Vagina (tissue), 2 donors: ENCODE results near the gene P2RX6. TPM values are rescaled to one million over a fixed set of nuclear protein-coding genes. Genes with fewer than 3 reads are reported as not detected.
A peak's percentile ranks its signal among the peaks of the same experiment; 100 is the strongest.

ENCODE experiments used
- DNase-seq, 2 donors: peaks; one replicate each; pipeline ENCODE4 v3.0.0-alpha.2; 2017; ENCODE audit errors: extremely low spot score in 2 of 2
- H3K27ac ChIP-seq: fragments of 200-600 bp; sonication (generic); one replicate; pipeline ENCODE4 v1.5.1; 2019
- H3K27me3 ChIP-seq: fragments of 200-600 bp; sonication (generic); one replicate; pipeline ENCODE4 v1.5.1; 2019
- H3K36me3 ChIP-seq, 2 donors: fragments of 200-600 bp; sonication (generic); one replicate each; pipeline ENCODE4 v1.5.1; 2017 to 2019
- H3K4me1 ChIP-seq: fragments of 200-600 bp; sonication (generic); one replicate; pipeline ENCODE4 v1.5.1; 2019
- H3K4me3 ChIP-seq, 2 donors: fragments of 200-600 bp; sonication (generic); 1 replicate in 1 of 2; 2 replicates in 1 of 2; pipeline ENCODE4 v1.5.1; 2016 to 2019
- H3K9me3 ChIP-seq: fragments of 200-600 bp; sonication (generic); one replicate; pipeline ENCODE4 v1.5.1; 2019
- CTCF ChIP-seq, 3 experiments: fragments of 450-650 bp in 2 of 3; fragments of 200-600 bp in 1 of 3; sonication (generic) in 1 of 3; IDR thresholded peaks; one replicate each; pipeline ENCODE4 v1.5.1; 2017 to 2019; ENCODE audit warnings: antibody characterized with exemption in 3 of 3, mild to moderate bottlenecking in 2 of 3, moderate library complexity in 2 of 3
- POLR2A ChIP-seq, 2 donors: fragments of 450-650 bp; IDR thresholded peaks; one replicate each; pipeline ENCODE4 v1.6.1; 2017; ENCODE audit warnings: antibody characterized with exemption in 2 of 2, mild to moderate bottlenecking in 2 of 2, moderate library complexity in 2 of 2
- POLR2AphosphoS5 ChIP-seq, 2 donors: sonication (generic); formaldehyde crosslinking; IDR thresholded peaks; one replicate each; pipeline ENCODE4 v1.9.0; 2017; ENCODE audit warnings: antibody characterized with exemption in 2 of 2, mild to moderate bottlenecking in 2 of 2, low read depth in 1 of 2; ENCODE audit not compliant: insufficient read depth in 1 of 2
- intact Hi-C: fragments of 100-400 bp; cut with DNase I; formaldehyde crosslinking; loops from one replicate; pipeline ENCODE4 v1.15.1; 2023
- total RNA-seq: library from RNA; depleted of rRNA; stranded (reverse); fragments of >200 nt; gene quantifications from one replicate; pipeline ENCODE4 v1.2.3, GENCODE V29; 2016

P2RX6 gene
- total RNA-seq: 1.7 TPM

GRCh38 chr22:21014726-21015465 lies at the start of gene P2RX6:
TSS of gene P2RX6 (plus strand) at chr22:21015165. CDS start at chr22:21015175, 10 bp downstream.
- peaks cover 29% of the 10 kb centered on the region for H3K4me1 ChIP-seq
- DNase-seq: no peak
- peak within 1 kb of the TSS; percentile 55 for H3K27ac ChIP-seq
- no peak for TF ChIP-seq POLR2AphosphoS5 (IDR thresholded peaks at IDR 0.05; ENCODE audit: insufficient read depth in 1 of 2, low read depth in 1 of 2)
- no peak for TF ChIP-seq POLR2A (IDR thresholded peaks at IDR 0.05)
- no peak for TF ChIP-seq CTCF (IDR thresholded peaks at IDR 0.05)
- H3K27me3 ChIP-seq: no peaks in the 10 kb centered on the region
- peak within 1 kb of the TSS; percentile 41 to 48 for H3K4me3 ChIP-seq
- intact Hi-C loops: no loop called here
- H3K9me3 ChIP-seq: no peaks in the 10 kb centered on the region
- no peaks in the 10 kb centered on the region for H3K36me3 ChIP-seq

GRCh38 chr22:20965888-20966855 lies 48.8 kb upstream of the P2RX6 start:
- DNase-seq: no peak
- intact Hi-C loops: no loop called here
- peaks cover 5% of the 10 kb centered on the region for H3K4me1 ChIP-seq
- H3K9me3 ChIP-seq: no peaks in the 10 kb centered on the region
- no peaks in the 10 kb centered on the region for H3K27me3 ChIP-seq
- H3K36me3 ChIP-seq: no peaks in the 10 kb centered on the region
- H3K27ac ChIP-seq: no peak overlapping the region
- no peak for TF ChIP-seq CTCF (IDR thresholded peaks at IDR 0.05)
- TF ChIP-seq POLR2A (IDR thresholded peaks at IDR 0.05): no peak
- TF ChIP-seq POLR2AphosphoS5 (IDR thresholded peaks at IDR 0.05; ENCODE audit: insufficient read depth in 1 of 2, low read depth in 1 of 2): no peak
- H3K4me3 ChIP-seq: no peak overlapping the region

DNA sequence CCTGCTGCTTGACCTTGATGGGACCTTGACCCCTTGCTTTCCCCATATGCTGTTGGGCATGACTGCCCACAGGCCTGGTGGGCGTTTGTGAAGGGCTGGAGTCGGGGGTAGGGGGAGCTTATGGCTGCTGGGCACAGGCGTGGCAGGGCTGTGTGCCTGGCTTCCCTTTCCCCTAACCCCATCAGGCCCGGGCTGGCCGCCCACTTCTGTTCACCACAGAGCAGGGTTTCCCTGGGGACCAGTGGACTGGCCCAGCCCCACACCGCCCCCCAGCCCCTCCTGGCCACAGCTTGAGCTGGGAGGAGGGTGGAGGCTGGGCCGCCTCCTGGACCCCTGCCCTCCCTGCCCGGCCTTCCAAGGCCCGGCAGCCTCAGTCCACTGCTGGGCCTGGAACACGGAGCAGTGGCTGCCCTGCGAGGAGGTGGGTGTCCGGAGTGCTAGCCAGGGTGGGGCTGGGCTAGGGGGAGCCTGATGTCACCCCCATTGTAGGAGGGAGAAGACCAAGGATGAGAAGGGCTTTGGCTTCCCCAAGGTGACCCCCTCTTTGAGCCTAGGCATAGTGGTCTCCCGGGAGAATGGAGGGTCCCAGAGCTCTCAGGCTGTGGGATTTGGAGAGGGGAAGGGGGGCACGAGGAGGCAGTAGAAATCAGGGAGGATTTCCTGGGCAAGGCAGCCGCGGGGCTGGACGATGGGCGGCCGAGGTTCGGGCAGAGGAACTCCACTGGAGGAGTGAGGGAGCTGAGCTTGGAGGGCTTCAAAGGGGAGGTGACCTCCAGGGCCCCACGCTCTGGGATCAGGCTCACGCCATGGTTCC lies 47.9 kb upstream of the P2RX6 start, which contains the start of gene AIFM3:
AIFM3 (plus strand) TSS at position 373 of the 814 bp plus-strand sequence. CDS start 690 bp downstream, outside the sequence.
- intact Hi-C loops: no loop called here
- Histone ChIP-seq H3K4me3 (no peak within 1 kb of the TSS), H3K27ac (no peak within 1 kb of the TSS), H3K27me3 (no peaks in the 10 kb centered on the region), H3K4me1 (peaks cover 5% of the 10 kb centered on the region), H3K36me3 (no peaks in the 10 kb centered on the region), H3K9me3 (no peaks in the 10 kb centered on the region)
- no peak for DNase-seq
- no peak for TF ChIP-seq POLR2AphosphoS5 (IDR thresholded peaks at IDR 0.05; ENCODE audit: insufficient read depth in 1 of 2, low read depth in 1 of 2)
- no peak for TF ChIP-seq CTCF (IDR thresholded peaks at IDR 0.05)
- TF ChIP-seq POLR2A (IDR thresholded peaks at IDR 0.05): no peak

DNA sequence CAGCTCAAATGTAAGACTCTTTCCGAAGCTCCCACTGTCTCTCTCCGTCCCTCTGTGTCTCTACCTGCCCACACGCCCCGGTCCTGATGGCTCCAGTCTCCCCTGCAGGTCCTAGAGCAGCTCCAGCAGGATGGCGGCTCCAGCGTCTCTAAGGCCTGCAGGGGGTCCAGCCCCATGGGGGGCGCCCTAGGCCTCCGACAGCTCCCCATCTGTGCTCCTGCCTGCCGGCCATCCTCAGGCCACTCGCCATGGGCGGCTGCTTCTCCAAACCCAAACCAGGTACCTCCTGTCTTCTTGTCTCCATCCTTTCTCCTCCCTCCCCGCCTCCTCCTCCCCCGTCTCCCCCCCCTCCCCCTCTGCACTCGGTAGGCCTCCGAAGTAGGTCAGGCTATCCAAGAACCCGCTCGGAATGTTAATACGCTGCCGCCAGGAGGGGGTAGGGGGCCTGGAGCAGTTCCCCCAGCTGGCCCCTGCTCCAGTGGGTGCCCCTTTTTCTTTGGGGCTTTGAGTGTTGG lies 47.2 kb upstream of the P2RX6 start:
- peaks cover 5% of the 10 kb centered on the region for H3K4me1 ChIP-seq
- no peaks in the 10 kb centered on the region for H3K9me3 ChIP-seq
- intact Hi-C loops: no loop called here
- H3K36me3 ChIP-seq: no peaks in the 10 kb centered on the region
- H3K4me3 ChIP-seq: no peak overlapping the region
- H3K27ac ChIP-seq: no peak overlapping the region
- no peak for DNase-seq
- H3K27me3 ChIP-seq: no peaks in the 10 kb centered on the region
- TF ChIP-seq CTCF (IDR thresholded peaks at IDR 0.05): no peak
